ENCODE data around the gene PDE4D. TPM values are rescaled to one million over a fixed set of nuclear protein-coding genes. Genes with fewer than 3 reads are reported as not detected.

Gene PDE4D
- polyA plus RNA-seq, 3 donors = 1.3 to 22.7 (median 11.0) TPM

DNA sequence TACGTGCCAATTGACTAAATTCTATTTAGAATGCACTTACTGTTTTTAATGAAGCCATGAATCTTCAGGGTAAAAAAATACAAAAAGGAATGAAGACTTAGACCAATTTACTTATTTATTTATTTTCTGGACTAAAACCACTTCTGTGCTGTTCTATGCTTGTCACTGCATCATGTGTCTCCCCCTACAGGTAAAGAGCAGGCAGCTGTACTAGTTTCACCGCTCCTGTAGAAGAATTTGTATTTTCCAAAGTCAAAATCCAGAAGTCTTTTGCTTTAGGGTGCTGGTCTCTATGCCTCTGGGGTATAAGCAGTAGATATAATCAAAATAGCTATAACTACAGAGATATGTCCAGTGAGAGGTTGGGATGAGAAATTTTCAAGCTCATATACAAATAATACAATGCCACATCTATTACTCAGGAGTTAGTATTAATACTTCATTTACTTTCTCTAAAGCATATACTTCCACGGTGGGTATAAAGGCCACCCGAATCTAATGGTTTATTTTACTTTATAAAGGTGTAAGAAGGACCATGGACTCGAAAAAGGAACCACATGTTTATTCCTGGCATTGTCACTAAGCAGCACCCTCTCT is 719.2 kb downstream of the PDE4D start:
- 37 to 51% (median 46%) methylated on average over 5 of the region's 5 CpGs for WGBS, 3 donors
- H3K27ac ChIP-seq (ENCODE audit: low read depth, low read length) = no peak overlapping the region

DNA sequence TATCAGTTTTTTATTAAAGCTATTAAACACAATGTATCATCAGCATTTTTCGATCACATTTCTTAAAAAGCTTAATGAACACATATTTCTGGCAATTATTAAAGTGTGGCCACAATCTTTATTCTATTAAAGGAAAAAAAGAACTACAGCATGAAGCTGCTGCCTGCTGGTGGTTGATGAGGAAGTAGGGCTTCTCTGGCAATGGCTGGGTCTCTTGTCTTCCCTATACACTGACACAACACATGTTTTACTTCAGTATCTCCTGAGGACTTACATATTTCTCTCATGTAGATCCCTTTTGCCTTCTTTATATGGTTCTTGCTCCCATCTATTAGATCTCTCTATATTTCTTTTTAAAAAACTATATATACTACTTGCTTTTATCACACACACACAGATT is 719.9 kb downstream of the PDE4D start:
- no peak overlapping the region for H3K27ac ChIP-seq (ENCODE audit: low read depth, low read length)

DNA sequence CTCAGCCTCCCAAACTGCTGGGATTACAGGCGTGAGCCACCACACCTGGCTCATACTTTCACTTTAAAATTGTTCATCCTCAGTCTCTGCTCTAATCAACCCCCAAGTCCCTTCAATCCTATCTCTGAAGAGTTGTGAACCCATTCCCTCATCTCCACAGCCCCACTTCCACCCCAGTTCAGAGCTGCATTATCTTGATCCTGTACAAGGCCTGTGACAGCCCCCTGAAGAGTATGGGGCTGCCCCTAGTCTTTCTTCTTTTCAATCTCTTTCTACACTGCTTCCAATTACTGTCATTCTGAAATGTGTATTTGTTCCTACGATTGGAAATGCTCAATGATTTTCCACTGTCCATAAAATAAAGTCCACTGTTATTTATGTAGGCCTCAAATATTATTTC is 722.4 kb downstream of the PDE4D start:
- no peak overlapping the region for H3K27ac ChIP-seq (ENCODE audit: low read depth, low read length)
- 71 to 98% (median 97%) methylated on average over 2 of the region's 2 CpGs for WGBS, 3 donors

More for the DNA sequence above, 719.9 kb downstream of the PDE4D start:
- WGBS, 3 donors = 82 to 89% (median 84%) methylated on average over 1 of the region's 1 CpG

DNA sequence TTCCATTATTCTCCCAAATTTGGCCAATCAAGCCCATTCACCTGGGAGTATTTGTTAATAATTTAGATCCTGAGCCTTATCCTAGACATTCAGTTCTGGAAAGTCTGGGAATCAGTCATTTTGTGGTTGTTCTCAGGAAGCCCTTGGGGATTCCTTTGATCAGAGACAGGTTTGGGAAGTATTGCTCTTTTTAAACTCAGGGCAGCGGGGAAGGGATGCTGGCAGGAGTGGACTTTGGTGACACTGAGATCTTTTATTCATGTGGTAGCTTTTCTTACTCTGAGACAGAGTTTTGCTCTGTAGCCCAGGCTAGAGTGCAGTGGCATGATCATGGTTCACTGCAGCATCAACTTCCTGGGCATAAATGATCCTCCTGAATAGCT is 723.8 kb downstream of the PDE4D start:
- H3K27ac ChIP-seq (ENCODE audit: low read depth, low read length) = no peak overlapping the region
- 96 to 100% (median 100%) methylated on average over 1 of the region's 1 CpG for WGBS, 3 donors

DNA sequence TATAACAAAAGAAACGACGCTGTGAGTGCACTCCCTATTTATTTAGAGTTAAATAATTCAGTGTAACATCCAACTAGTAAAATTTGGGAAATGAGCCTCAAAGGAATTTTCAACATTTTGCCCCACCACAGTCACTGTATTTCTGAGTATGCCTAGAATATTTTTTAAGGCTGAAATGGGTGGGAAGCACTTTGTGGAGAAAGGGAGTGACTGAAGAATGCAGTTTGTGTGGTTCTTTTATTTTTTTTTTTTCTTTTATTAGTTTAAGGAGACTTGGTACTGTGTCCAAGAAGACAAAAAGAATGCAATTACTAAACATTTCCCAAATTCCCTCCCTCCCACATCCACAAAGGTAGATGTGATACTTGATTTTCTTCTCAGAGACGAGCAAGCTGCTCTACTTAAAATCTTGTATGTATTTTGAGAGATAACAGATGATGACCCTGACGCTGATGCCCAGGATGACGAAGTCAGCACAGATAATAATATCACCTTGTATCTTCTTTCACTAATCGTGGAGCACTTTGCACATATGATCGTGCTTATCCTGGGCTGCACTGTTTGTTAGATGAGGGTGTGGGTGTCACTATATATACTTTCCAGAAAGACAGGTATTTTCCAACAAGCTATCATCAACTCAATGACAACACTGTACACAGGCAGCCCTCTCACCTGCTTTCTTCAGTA is 724.3 kb downstream of the PDE4D start:
- no peak overlapping the region for H3K27ac ChIP-seq (ENCODE audit: low read depth, low read length)
- 63 to 76% (median 63%) methylated on average over 7 of the region's 7 CpGs for WGBS, 3 donors

DNA sequence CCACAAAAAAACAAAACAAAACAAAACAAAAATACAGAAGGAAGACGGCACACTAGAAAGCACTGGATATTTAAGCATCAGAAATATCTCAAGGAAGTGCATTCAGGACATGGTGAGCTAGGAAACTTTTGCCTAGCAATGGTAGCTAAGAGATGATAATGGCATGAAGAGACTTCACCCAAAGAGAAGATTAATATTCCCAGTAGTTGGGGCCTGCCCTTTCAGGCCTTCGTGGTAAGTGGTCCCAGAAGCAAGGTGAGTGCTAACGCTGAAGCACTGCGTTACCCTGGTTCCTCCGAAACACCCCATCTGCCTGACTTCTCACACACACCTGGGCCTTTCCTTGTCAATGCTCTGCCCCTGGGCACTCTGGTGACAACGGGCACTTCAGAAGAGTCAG is 725.5 kb downstream of the PDE4D start:
- WGBS, 3 donors = 78 to 94% (median 93%) methylated on average over 6 of the region's 6 CpGs
- H3K27ac ChIP-seq (ENCODE audit: low read depth, low read length) = no peak overlapping the region

DNA sequence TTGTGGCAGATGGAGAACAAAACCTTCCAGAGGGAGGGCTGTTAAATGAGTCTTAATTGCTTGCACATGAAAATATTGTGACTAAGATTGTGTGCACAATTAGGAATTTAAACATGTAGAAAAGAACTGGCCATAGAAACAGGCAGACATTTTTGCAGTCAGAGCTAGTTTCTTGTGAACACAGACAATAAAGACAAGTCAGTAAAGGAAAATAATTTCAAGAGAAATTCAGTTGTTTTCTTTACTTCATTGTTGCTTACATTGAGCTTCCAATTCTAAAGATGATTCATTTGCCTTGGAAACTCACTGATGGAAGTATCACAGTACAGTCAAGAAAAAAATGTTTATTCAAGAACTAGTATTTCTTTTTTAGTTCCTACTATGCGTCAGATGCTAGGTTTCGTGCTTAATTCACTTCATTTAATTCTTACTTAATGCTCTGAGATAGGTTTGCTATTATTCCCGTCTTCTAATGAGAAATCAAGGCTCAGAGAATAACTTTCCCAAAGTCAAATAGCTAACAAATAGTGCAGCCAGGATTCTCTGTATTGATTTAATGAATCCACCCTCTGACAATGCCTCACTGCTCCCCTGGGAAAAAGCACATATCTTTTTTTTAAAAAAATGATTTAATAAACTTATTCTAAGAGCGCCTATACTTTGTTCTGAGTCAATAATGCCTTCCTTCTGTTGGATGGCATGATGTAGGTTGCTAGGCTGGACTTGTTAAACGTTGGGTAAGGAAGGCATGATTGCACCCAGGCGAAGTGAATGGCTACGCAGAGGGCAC is 729.3 kb downstream of the PDE4D start:
- 81 to 90% (median 83%) methylated on average over 7 of the region's 7 CpGs for WGBS, 3 donors
- H3K27ac ChIP-seq (ENCODE audit: low read depth, low read length) = no peak overlapping the region

DNA sequence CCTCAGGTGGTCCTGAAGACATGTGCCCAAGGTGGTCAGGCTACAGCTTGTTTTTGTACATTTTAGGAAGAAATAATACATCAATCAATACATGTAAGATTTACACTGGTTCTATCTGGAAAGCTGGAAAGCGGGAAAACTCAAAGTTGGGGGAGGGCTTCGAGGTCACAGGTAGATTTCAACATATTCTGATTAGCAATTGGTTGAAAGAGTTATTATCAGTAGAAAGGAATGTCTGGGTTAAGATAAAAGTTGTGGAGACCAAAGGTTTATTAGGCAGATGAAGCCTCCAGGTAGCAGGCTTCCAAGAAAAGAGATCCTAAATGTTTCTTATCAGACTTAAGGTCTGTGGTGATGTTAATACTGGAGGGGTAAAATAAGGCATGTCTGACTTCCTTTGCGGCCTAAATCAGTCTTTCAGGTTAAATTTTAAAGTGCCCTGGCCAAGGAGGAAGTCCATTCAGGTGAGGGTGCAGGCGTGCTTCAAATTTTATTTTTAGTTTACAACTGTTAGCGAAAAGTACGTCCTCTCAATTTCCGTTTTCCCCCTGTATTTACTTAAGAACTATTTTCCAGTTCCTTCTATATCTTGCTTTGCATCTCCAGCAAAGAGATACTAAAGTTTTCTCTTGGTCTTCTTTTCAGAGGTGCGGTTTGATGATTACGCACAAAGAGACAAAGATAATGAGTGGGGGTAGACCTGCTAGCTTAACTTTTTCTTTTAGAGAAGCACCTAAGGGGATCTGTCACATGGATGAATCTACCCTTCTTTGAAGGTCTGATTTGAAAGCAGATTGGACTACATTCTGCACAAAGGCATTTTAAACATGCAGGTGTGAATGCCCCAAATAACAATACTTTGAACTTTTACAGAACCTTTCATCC is 732.1 kb downstream of the PDE4D start:
- WGBS, 3 donors = 87 to 95% (median 95%) methylated on average over 9 of the region's 9 CpGs

DNA sequence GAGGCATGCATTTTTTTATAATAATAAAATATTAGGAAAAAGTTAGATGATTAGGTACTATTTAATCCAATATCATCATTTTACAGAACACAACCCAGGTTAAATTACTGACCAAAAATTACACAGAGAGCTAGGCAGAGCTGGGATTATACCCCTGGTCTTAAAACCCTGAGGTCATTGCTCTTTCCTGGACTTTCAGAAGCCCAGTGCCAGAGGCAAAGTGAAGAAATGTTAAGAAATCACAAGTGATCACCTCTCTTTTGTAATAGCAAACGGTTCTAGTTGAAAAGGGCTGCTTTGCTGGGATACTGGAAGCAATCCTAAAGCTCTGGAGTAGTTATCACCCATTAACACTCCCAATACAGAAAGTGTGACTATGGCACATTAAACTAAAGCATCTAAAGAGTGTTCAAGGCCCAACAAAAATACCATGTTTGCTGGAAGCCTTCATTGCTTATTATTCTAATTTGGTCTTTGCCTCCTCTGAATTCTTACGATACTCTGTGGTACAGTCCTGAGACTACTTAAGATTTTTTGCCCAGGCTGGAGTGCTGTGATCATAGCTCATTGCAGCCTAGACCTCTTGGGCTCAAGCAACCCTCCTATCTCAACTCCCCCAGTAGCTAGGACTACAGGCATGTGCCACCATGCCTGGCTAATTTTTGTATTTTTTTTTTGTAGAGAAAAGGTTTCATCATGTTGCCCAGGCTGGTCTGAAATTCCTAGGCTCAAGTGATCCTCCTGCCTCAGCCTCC is 734.7 kb downstream of the PDE4D start:
- H3K27ac ChIP-seq (ENCODE audit: low read depth, low read length) = no peak overlapping the region
- 19 to 79% (median 27%) methylated on average over 2 of the region's 2 CpGs for WGBS, 3 donors

More for the DNA sequence above, 732.1 kb downstream of the PDE4D start:
- no peak overlapping the region for H3K27ac ChIP-seq (ENCODE audit: low read depth, low read length)

DNA sequence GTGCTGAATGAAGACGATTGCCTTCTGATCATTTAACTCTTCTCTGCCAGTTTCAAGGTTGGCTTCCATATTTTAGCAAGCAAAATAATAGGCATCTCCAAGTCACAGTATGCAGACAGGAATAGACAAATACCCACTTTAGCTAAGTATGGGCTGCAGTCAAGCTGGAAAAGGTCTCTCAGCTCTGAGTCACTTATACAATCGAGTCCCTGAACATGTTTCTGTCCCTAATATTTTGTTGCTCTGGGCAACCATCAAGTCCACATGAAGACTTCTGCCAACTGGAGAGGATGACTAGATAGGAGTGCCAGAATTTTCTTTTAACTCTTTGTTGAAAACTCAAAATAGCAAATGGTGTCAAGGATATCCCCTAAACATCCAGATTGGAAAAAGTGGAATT is 735.4 kb downstream of the PDE4D start:
- H3K27ac ChIP-seq (ENCODE audit: low read depth, low read length) = no peak overlapping the region
- 54 to 57% (median 54%) methylated on average over 2 of the region's 2 CpGs for WGBS, 3 donors

DNA sequence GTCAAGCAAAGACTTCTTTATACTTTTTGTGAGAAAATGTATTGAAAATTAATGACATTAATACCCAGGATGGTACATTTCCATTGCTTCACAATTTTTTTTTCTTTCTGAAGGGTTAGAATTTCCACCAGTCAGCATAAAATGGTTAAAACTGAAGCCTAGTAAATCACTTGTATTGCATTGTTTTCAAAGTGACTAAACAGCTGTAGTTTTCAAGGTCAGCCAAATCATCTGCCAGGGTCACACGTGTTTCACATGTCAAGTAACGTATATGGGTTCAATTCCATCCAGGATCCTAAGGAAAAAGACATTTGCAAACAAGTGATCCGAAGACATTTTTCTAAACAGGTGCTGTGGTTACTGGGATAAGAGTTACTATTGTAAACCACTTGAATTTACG is 736.5 kb downstream of the PDE4D start:
- WGBS, 3 donors = 50 to 75% (median 74%) methylated on average over 4 of the region's 4 CpGs
- H3K27ac ChIP-seq (ENCODE audit: low read depth, low read length) = no peak overlapping the region

DNA sequence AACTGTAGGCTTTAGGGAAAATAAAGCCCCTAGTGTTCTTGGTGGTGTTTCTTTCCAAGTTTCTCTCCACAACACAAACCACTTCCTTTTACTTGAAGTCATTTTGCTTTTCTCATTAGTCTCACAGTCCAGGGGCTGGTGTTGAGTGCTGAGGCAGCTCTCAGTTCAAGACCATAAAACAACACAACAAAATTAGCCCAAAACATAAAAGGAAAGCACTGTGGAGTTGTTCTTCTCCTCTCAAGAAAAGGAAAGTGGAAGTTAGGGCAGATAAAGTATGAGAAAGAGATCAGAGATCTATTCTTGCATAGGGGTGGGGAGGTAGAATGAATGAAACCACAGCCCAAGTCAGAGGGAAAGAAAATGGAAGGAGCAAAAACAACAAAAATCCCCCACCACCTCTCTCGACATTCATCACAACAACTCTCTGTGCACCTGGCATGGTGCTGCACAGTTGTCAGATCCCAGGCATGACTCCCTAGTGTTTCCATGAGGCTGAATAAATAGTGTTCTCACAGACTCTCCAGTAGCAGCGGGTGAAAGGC is 740.8 kb downstream of the PDE4D start:
- no peak overlapping the region for H3K27ac ChIP-seq (ENCODE audit: low read depth, low read length)
- WGBS, 3 donors = 76 to 93% (median 90%) methylated on average over 2 of the region's 2 CpGs

DNA sequence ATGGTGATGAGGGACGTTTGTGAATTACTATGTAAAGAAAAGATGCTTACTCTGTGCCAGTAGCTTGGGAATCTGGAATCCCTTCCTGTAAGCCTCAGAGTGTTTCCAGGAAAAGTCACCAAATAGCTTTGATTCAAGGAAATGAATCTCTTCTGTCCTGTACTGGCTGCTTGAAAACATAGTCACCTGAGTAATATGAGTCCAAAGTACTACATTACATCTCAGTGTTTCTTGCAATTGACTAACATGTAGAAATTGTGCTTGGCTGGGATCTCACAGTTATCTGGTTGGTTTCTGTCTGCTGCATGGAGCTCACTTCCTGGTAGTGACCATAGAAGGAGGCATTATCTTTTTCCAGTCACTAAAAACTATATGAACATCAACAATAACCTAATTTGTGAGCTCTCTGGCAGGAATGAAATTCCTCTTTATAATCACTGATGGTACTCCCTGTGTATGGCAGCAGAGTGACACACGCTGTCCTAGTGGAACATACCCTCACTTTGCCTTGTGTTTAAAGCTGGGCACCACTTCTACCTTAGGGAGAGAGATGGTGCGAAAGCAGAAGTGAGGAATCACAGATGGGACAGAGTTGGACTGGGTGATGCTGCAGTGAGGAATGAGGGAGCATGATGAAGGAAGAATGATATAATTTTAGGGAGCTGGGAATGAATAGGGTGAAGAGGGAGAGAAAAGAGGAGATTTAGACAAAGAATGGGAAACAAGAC is 742.2 kb downstream of the PDE4D start:
- WGBS, 3 donors = 74 to 84% (median 83%) methylated on average over 3 of the region's 3 CpGs
- no peak overlapping the region for H3K27ac ChIP-seq (ENCODE audit: low read depth, low read length)

DNA sequence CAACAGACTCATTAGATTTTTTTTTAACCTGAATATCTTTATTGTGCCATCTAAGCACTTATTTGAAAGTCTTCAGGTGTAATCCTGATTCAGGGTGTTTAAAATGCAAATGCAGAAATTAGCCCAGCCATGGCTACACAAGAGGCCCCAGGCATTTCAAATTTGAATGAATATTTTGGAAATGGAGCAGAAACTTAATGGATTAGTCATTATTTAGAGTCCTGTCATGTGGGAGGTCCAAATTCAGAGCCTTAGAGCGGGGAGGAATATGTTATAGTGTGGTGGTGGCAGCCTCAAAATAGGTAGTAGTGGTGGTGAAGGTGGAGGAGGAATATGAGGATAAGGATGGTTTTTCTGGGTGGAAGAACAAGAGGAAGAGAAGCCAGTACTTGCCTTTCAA is 743.7 kb downstream of the PDE4D start:
- H3K27ac ChIP-seq (ENCODE audit: low read depth, low read length) = no peak overlapping the region
- 96 to 97% (median 97%) methylated on average over 1 of the region's 1 CpG for WGBS, 3 donors

DNA sequence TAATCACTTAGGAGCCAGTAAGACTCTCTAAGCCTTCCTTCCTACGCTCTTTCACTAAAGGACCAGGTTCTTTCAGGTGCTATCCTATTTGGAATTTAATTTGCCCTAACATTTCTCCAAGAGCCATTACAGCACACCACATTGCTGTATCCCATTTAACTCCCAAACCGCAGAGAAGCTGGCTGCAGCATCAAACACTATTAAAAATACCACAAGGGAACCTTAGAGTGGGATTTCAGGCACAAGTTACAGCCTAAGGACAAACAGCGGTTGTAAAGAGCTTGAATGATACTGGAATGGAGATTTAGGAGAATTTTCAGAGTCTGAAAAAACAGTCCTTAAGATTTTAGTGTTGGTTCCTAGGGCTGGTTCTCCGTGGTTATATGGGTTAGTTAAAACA is 744.3 kb downstream of the PDE4D start:
- H3K27ac ChIP-seq (ENCODE audit: low read depth, low read length) = no peak overlapping the region
- 88 to 96% (median 95%) methylated on average over 4 of the region's 4 CpGs for WGBS, 3 donors

DNA sequence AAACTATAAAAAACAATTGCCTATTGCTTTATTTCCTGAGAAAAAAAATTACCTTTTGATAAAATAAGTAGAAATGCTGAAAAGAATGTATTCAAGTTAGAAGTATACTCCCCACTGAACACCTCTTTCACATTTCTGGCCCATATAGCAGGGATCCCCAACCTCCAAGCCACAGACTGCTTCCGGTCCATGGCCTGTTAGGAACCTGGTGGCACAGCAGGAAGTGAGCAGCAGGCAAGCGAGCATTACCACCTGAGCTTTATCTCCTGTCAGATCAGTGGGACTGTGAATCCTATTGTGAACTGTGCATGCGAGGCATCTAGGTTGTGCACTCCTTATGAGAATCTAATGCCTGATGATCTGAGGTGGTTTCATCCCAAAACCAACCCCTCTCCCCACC is 746.8 kb downstream of the PDE4D start:
- WGBS, 3 donors = 90 to 95% (median 92%) methylated on average over 3 of the region's 3 CpGs

DNA sequence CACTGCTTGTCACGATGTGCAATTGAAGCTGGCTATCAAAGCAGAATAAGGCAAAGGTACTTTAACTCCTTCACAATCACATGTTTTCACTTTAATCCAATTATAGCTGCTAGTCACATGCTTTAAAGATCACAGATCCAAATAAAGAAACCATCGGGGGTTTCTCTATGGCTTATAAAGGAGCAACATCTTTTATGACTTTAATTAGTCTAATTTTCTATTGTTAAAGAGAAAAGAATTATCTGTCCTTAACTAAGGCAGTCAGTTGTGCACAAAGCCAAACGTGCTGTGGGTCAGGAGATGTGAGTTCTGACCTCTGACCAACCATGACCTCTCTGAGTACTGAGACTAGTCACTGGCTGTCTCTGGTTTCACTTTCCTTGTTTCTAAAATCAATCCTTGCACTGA is 749.6 kb downstream of the PDE4D start:
- 57 to 68% (median 67%) methylated on average over 3 of the region's 3 CpGs for WGBS, 3 donors
- no peak overlapping the region for H3K27ac ChIP-seq (ENCODE audit: low read depth, low read length)

More for the DNA sequence above, 746.8 kb downstream of the PDE4D start:
- no peak overlapping the region for H3K27ac ChIP-seq (ENCODE audit: low read depth, low read length)

Data from adipose tissue (tissue), 3 donors.